Measurements from ENCODE around the gene SLC35C1.

Gene SLC35C1

DNA sequence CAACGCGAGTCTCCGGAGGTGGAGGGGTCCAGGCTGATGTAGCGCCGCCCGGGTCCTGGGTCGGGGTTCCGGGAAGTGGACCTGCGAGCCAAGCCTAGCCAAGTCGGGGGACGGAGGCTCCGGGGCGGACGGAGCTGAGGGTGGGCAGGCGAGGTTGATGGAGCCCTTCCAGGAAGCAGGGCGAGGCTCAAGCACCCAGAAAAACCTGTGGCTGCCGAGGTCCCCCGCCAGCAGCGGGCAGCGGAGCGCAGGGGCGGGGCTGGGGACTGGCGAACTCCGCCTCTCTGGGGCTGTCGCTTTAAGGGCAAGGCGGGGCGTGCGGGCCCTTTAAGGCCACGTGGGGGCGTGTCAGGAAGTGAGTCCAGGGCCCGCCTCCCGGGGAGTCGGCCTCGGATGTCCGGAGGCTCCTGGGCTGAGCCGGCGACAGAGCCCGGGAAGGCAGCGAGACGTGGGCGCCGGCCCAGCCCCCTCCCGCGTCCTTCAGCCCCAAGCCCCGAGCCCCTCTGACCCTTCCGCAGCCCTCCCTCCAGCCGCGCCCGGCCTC lies at the start of gene SLC35C1:
SLC35C1 (plus strand) TSS at position 389 of the 544 bp plus-strand sequence. CDS start 653 bp downstream, outside the sequence.
- peak; percentile 98 for DNase-seq

DNA sequence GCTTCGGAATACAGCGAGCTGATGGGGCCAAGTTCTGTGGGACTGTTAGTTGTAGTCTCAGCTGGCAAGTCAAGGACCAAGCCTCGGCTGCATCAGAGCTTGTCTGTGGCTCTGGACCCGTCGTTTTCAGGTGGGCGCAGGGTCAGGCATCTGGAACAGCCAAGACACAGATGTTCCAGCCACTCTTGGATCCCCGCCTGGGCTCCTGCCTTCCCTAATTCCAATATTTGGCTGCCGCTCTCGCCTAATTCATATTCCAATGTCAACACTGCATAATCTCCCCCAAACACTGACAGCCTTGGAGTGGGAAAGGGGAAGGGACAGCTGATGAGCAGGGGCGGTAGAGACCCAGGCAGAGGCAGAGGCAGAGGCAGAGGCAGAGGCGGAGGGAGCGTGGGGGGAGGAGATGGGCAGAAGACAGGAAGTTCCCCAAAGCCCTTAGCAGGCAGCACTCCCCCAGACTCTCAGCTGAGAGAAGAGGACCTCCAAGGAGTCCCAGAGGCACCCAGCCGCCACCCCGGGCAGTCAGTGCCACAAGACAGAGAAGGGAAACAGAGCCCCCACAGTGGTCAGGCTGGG lies 49.6 kb upstream of the SLC35C1 start:
- peak; percentile 74 for DNase-seq

- no peak for DNase-seq
Observed at GRCh38 chr11:45756384-45757010, 48.5 kb upstream of the SLC35C1 start.

DNA sequence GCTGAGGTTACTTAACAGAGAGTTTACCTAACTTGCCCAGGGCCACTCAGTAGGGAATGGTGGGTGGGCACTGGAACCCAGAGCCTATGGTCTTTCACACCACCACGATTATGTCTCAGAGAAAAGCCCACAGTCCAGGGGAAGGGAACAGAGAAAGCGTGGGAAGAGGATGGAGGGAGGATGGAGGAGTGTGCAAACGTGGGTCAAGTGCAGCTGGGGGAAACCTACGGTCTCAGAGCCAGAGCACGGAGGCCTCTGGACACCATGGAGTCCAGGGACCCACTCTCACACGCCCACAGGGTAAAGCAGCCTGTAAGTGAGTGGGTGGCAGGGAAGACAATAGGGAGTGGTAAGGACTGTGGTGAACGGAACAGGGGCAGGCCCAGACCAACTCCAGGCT lies 47.3 kb upstream of the SLC35C1 start:
- no peak for DNase-seq

DNA sequence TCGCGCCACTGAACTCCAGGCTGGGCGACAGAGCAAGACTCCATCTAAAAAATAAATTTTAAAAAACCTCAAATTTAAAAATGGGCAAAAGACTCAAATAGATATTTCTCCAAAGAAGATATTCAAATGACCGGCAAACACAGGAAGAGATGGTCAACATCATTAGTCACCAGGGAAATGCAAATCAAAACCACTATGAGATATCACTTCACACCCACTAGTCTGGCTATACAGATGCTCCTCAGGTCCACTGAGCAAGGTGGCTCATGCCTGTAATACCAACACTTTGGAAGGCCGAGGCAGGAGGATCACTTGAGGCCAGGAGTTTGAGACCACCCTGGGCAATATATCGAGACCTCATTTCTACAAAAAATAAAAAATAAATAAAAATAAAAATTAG lies 43.3 kb upstream of the SLC35C1 start:
- DNase-seq, result no peak

- DNase-seq, result no peak
Observed at GRCh38 chr11:45765107-45765668, 39.8 kb upstream of the SLC35C1 start.

DNA sequence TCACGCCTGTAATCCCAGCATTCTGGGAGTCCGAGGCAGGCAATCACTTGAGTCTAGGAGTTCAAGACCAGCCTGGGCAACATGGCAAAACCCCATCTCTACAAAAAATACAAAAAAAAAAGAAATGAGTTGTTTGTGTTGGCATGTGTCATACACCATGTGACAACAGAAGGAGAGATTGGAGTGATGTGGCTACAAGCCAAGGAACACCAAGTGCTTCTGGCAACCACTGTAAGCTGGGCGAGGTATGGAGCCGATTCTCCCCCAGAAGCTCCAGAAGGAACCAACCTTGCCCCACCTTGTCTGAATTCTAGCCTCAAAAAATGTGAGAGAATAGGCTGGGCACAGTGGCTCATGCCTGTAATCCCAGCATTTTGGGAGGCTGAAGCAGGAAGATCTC lies 39.1 kb upstream of the SLC35C1 start:
- DNase-seq, result no peak

- DNase-seq, result no peak
Observed at GRCh38 chr11:45766469-45766868, 38.5 kb upstream of the SLC35C1 start.

DNA sequence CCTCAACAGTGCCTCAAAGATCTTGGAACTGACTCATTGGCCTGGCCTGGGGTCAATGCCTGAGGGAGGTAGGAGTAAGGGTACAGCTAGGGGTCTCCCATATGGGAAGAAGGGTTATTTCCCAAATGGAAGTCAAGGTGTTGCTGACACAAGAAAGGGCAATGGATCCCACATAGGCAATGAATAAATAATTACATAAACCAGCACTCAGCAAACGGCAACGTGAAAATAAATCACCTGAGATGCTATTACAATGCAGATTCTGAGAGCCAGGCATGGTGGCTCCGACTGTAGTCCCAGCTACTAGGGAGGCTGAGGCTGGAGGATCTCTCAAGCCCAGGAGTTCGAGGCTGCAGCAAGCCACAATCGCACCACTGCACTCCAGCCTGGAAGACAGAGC lies 36.5 kb upstream of the SLC35C1 start:
- DNase-seq, result no peak

DNA sequence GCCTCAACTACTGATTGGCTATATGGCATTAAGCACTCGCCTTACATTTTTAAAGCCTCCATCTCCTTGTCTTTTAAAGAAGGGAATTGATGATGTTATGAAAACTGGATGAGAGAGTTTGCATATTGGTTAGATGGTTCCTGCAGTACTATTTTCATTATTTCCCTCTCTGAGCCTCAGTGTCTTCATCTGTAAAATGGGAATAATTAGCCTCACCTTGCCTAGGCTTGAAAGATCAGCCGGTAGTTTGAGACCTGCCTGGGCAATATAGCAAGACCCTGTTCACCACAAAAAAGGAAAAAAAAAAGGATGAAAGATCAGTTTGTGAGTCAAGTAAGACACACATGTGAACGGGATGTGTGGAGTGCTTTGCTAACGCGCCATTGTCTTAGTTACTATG lies 35.0 kb upstream of the SLC35C1 start:
- DNase-seq, result no peak

DNA sequence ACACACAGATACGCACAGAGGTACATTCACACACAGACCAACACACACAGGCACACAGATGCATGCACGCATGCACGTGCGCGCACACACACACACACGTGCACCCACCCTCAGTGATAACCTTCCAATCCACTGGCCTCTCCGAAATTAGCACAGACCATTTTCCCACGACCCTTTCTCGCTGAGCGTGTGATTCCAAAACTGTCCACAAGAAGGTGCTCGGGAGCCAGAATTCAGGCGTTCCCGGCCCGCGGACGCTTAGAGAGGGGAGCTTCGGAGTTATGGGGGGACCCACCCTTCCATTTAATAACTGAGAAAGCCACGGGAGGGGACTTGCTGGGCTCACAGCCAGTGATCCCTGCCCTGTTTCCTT lies 33.8 kb upstream of the SLC35C1 start:
- peak; percentile 94 for DNase-seq

GRCh38 chr11:45771566-45772448 lies 33.1 kb upstream of the SLC35C1 start:
- peak; percentile 93 for DNase-seq

GRCh38 chr11:45772449-45772774 lies 32.5 kb upstream of the SLC35C1 start:
- no peak for DNase-seq

DNA sequence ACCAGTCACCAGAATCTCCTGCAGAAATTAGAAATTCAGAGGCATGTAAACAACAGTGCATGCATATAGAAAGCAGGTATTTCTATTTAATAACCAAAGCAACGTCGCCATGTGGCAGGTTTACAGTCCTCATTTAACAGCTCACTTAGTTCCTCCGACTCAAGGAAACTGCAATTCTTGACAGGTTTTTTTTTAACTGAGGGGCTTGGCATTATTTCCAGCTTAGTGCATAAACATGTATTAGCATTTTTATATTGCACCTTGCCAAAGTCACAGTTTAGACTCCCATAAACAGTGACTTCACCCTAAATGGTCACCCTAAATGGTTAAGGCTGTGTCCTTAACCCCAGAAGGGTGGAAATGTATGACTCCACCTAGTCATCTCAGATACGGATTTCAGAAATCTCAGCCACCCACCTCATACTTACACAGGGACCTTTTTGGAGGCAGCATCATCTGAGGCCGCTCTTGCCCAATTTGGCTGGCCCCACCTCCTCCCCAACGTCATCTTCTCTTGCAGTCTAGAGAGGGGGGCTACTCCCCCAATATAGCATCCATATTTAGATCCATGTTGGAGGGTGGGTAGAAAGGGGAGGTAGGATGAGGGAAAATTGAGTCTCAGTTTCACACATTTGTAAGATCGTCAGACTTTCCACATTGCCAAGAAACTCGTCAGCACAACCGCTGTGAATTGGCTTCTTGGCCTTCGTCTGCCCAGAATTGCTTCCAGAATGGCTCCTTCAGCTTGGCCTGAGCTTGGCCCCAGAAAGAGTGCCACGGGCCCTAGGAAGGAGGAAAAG lies 31.8 kb upstream of the SLC35C1 start:
- DNase-seq, result no peak

DNA sequence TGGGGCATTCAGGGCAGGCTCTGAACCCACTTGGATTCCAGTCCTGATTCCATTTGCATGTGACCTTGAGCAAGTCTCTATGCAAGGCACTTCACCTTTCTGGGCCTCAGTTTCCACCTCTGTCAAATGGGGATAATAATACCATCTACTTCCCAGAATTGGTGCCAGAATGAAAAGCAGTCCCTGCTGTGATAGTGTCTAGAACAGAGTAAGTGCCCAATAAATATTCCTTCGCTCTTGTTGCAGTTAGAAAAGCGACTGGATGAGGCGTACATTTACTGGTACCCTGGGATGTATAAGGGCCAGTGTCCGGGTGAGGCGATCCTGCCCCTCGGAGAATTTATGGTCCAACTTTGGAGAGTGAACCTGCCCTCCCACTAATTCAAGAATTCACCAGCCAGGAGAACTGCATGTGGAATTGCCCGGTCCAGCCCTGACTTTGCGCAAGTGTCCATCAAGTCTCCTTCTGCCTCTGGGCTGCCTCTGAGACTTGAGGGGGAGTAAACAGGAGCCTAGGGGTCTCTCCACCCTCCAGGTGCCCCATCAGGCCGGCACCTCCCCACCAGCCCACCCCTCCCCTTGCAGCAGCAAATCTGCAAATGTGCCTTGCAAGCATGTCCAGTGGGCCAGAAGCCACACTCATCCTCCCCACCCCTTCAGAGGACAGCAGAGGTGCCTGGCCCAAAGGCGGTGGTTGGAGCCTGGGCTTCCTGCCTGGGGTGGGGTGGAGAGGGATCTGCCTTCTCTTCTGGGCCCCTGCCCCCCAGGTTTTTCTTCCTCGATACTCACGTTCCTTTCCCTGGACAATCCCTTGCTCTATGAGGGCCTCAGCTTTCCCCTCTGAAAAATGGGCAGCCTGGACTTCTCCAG lies 30.9 kb upstream of the SLC35C1 start:
- no peak for DNase-seq

GRCh38 chr11:45774786-45775185 lies 30.2 kb upstream of the SLC35C1 start:
- no peak for DNase-seq

GRCh38 chr11:45777127-45777969 lies 27.6 kb upstream of the SLC35C1 start:
- DNase-seq, result no peak

- no peak for DNase-seq
Observed at GRCh38 chr11:45778341-45778740, 26.6 kb upstream of the SLC35C1 start.

DNA sequence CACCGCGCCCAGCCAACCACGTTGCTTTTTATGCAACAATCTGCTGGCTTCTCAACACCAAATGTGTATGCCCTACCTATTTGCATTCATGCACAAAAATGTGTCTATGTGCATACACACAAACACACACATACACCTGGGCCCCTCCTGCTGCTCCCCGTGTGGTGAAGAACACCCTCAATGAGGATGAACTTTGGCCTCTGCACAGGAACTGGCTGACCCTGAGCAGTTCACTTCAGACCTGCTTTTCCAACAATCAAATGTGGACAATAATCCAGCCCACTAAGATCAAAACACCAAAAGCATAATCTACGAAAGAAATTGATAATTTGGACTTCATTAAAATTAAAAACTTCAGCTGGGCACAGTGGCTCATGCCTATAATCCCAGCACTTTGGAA lies 25.3 kb upstream of the SLC35C1 start:
- DNase-seq, result no peak

- no peak for DNase-seq
Observed at GRCh38 chr11:45786272-45786671, 18.7 kb upstream of the SLC35C1 start.

DNA sequence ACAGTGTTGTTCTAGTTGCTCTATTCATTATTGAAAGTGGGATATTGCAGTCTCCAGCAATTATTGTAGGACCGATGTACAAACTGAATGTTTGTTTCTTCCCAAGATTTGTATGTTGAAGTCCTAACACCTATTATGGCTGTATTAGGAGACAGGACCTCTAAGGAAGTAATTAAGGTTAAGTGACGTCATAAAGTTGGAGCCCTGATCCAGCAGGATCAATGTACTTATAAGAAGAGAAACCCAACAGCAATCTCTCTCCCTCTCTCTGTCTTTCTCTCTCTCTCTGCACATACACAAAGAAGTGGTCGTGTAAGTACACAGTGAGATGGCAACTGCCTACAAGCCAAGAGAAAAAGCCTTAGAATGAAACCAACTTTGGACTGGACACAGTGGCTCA lies 16.1 kb upstream of the SLC35C1 start:
- no peak for DNase-seq

All from eye (tissue), 1 donor.